GM13976 (cell line): ENCODE measurements around the gene DAGLA.

ENCODE experiments used
- DNase-seq: peaks from one replicate; pipeline ENCODE4 v3.0.0; 2012; ENCODE audit warnings: low spot score
- in situ Hi-C: fragments of 300-500 bp; cut with MboI; formaldehyde crosslinking; loops from one replicate; pipeline ENCODE4 v1.12.0; 2022; ENCODE audit warnings: low sequenced_read_pairs, mixed read lengths, inconsistent platforms; ENCODE audit not compliant: unreplicated experiment
- TF ChIP-seq, protein P1 (sequence below): IDR thresholded peaks from 2 replicates; pipeline ENCODE4 v1.5.1; 2012; ENCODE audit warnings: borderline replicate concordance, mild to moderate bottlenecking; ENCODE audit not compliant: insufficient read depth; ENCODE audit errors: extremely low read depth, missing control alignments, control extremely low read depth

The DAGLA gene

DNA sequence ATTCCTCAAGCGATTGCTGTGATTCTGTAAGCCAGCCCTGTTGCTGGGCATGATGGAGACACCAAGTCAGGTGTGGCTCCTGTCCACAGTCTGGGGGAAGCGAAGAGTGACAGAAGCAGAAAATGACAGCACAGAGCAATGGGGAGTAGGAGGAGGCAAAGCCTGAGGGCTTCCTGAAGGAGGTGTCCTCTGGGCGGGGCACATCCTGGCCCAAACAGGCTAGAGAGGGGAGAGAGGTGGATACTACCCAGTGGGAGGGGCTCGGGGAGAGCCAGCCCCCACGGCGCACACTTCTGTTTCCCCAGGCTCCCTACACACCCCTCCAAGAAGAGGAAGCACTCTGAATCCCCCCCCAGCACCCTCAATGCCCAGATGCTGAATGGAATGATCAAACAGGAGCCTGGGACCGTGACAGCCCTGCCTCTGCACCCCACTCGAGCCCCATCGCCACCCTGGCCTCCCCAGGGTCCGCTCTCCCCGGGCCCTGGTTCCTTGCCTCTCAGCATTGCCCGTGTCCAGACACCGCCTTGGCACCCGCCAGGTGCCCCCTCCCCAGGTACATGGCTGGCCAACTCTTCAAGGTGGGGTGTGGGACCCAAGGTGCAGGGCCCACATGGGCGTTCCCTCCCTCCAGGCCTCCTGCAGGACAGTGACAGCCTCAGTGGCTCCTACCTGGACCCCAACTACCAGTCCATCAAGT lies 91.2 kb downstream of the DAGLA start:
- in situ Hi-C loops, result no loop called here
- TF ChIP-seq, protein P1, sequence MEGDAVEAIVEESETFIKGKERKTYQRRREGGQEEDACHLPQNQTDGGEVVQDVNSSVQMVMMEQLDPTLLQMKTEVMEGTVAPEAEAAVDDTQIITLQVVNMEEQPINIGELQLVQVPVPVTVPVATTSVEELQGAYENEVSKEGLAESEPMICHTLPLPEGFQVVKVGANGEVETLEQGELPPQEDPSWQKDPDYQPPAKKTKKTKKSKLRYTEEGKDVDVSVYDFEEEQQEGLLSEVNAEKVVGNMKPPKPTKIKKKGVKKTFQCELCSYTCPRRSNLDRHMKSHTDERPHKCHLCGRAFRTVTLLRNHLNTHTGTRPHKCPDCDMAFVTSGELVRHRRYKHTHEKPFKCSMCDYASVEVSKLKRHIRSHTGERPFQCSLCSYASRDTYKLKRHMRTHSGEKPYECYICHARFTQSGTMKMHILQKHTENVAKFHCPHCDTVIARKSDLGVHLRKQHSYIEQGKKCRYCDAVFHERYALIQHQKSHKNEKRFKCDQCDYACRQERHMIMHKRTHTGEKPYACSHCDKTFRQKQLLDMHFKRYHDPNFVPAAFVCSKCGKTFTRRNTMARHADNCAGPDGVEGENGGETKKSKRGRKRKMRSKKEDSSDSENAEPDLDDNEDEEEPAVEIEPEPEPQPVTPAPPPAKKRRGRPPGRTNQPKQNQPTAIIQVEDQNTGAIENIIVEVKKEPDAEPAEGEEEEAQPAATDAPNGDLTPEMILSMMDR, result peak; percentile 3
- no peak for DNase-seq

DNA sequence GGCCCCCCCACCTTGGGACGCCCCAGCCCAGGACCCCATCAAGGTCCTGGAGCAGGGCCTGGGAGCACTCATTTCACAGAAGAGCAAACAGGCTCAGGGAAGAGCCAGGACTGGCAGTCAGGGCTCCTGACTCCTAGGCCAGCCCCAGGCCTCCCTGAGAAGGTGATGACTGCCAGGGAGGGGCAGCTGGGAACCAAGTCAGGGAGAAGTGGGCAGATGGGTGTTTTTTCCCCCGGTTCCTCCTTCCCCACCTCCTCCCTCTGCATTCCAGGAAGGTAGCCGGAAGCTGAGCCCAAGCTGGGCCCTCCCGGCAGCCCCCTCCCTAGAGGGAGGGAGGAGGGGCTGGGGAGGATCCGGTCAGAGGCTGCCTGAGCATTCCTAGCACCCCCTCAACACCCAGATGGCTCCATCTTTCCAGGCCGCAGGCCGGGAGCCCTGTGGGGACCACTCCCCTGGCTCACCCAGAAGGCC lies 91.8 kb downstream of the DAGLA start:
- no peak for DNase-seq
- TF ChIP-seq, protein P1, result no peak
- in situ Hi-C loops, result no loop called here

DNA sequence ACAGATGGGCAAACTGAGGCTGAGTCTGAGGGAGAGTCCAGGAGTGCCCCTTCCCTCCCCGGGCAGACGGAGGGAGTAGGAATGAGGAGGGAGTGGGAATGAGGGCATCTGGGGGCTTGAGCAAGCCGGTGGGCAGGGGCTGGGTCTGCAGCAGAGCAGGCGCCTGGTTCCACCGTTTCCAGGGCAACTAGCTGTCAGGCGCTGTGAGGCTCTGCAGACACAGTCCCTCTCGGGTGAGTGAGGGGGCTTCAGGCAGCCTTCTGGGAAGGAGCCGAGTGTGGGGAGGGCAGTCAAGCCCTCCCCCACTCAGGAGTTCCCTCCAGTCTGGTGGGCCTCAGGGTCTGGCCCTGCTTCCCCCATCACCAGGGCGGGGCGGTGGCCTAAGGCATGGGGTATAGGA lies 93.2 kb downstream of the DAGLA start:
- in situ Hi-C loops, result no loop called here
- DNase-seq, result no peak
- TF ChIP-seq, protein P1, result no peak

DNA sequence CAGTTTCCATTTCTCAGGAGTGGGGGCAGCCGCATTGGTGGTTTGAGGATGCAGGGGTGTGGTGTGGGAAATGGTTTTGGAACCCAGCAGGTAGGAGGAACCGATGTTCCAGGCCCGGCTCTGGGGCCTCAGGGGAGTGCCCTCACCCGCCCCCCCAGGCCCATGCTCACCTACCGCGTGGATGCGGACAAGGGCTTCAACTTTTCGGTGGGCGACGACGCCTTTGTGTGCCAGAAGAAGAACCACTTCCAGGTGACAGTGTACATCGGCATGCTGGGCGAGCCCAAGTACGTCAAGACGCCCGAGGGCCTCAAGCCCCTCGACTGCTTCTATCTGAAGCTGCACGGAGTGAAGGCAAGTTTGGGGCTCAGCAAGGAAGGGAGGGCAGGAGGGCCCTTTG lies 93.6 kb downstream of the DAGLA start:
- no peak for DNase-seq
- TF ChIP-seq, protein P1, result no peak
- in situ Hi-C loops, result no loop called here

DNA sequence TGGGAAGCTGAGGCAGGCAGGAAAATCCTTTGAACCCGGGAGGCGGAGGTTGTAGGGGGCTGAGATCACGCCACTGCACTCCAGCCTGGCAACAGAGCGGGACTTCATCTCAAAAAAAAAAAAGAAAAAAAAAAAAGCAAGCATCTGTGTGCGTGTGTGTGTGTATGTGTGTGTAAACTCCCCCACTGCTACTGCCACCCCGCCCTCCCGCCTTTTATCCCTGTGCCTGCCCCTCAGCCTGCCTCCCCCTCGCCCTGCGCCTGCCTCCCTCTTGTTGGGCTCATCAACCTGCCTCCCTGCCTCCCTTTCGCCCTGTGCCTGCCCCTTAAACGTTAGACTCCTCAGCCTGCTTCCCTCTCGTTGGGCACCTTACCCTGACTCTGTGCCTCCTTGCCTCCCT lies 94.2 kb downstream of the DAGLA start:
- TF ChIP-seq, protein P1, result no peak
- in situ Hi-C loops, result no loop called here
- no peak for DNase-seq

DNA sequence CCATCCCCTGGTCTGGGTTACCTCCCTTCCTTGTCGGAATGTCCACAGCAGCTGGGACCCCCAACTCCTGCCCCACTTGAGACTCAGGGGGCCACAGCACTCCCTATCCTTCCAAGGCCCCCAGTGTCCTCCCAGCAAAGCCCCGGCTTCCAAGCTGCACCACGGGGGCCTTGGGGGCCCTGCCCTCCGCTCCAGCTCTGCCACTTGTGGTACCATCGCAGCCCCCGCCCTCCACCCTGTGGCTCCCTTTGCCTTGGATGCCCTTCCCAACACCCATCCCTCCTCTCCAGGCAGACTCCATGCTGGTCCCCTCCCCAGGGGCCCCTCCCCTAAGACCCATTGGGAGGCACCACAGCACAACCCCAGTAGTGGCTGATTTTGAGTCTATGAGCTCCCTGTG lies 94.9 kb downstream of the DAGLA start:
- in situ Hi-C loops, result no loop called here
- TF ChIP-seq, protein P1, result no peak
- no peak for DNase-seq
